HG03558 (cell line): Measurements from ENCODE around the gene ZSCAN4.

Source experiments
- ATAC-seq: cut with Tn5 transposase; IDR thresholded peaks from one replicate; pipeline ENCODE4 v1.9.1; 2021; ENCODE audit warnings: moderate number of reproducible peaks; ENCODE audit not compliant: unreplicated experiment; ENCODE audit errors: extremely low read depth

The ZSCAN4 gene

DNA sequence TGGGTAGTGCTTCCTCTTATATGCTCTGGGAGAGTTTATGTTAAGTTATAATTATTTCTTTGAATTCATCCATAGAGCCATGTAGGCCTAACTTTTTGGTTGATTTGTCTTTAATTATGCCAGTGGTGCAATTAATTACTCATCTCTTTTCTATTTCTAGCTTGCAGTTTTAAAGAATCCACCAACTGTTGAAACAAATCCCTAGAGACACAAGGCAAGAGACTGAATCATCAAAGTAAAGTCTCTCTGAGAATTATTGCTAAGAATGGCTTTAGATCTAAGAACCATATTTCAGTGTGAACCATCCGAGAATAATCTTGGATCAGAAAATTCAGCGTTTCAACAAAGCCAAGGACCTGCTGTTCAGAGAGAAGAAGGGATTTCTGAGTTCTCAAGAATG, 7.1 kb downstream of the ZSCAN4 start:
- ATAC-seq = no peak

DNA sequence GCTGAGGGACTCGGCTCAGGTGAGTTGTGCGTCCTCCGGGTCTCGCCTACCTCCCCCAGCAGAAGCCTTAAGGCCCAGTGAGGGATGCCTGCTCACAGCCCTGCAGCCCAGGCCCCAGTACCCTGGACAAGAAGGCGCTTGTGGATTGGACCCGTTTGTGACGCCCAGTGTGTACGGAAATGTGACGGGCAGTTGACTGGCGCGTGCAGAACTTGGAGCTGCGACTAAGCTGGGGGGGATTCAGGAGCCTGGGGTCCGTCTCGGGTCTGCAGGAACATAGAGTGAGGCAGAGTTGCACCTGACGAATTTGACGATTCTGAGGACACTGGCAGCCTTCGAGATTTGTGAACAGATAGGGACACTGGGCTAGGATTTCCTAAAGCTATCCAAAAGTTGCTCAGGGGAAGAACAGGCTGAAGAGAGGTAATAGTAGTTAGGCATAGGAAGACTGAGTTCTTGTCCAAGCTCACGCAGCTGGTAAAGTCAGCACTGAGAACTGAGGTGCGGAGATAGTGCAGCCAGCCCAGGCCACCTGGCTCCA, 13.6 kb downstream of the ZSCAN4 start:
- no peak for ATAC-seq

DNA sequence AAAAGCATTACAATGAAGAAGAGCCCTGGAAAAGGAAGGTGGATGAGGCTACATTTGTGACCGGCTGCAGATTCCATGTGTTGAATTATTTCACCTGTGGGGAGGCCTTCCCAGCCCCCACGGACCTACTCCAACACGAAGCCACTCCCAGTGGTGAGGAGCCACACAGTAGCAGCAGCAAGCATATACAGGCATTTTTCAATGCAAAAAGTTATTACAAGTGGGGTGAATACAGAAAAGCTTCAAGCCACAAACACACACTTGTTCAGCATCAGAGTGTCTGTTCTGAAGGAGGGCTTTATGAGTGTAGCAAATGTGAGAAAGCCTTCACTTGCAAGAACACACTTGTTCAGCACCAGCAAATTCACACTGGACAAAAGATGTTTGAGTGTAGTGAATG, 18.0 kb downstream of the ZSCAN4 start:
- no peak for ATAC-seq

DNA sequence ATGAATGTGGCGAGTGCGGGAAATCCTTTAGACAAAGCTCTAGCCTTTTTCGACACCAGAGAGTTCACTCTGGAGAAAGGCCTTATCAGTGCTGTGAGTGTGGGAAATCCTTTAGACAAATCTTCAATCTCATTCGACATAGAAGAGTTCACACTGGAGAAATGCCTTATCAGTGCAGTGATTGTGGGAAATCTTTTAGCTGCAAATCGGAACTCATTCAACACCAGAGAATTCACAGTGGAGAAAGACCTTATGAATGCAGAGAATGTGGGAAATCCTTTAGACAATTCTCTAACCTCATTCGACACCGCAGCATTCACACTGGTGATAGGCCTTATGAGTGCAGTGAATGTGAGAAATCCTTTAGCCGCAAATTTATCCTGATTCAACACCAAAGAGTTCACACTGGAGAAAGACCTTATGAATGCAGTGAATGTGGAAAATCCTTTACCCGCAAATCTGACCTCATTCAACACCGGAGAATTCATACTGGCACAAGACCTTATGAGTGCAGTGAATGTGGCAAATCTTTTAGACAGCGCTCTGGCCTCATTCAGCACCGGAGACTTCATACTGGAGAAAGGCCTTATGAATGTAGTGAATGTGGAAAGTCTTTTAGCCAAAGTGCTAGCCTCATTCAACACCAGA, 18.8 kb downstream of the ZSCAN4 start:
- ATAC-seq = no peak

DNA sequence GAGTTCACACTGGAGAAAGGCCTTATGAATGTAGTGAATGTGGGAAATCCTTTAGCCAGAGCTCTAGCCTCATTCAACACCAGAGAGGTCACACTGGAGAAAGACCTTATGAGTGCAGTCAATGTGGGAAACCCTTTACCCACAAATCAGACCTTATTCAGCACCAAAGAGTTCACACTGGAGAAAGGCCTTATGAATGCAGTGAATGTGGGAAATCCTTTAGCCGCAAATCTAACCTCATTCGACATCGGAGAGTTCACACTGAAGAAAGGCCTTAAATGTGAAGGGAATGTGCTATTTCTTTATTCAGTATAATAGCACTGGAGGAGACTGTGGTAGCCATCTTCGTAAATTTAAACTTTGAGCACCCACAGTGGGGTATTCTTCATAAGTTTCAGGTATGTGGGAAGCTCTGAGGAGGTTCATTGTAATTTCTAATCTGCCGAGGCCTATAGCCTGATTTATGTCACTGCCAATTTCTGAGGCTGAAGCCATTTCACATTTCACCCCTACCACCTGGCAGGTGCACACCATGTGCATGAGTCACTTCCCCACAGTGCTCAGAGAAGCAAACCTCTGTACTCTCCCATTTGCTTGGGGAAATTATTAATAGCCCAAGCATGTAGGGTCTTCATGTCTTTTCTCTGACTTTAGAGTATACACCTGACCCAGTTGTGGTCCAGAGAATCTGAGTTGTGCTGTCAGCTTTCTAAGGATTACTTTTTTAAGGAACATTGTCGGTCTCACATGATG, 19.5 kb downstream of the ZSCAN4 start:
- ATAC-seq = no peak

DNA sequence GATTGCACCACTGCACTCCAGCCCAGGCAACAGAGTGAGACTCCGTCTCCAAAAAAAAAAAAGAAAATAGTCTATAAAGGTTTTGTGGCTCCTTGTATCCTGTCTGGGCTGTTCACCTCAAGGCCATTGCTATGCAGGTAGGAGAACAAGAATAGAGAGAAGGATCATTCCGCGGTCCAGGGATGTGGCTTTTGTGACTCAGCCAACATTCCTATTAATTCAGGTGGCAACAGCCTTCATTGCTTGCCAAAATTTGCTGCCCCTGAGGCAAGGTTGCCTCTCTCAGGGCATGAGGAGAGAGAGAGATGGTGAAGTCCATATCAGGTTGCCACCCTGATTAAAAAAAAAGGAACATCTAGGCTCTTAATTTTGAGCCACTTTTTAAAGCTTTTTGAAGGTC, 21.0 kb downstream of the ZSCAN4 start:
- ATAC-seq = no peak

DNA sequence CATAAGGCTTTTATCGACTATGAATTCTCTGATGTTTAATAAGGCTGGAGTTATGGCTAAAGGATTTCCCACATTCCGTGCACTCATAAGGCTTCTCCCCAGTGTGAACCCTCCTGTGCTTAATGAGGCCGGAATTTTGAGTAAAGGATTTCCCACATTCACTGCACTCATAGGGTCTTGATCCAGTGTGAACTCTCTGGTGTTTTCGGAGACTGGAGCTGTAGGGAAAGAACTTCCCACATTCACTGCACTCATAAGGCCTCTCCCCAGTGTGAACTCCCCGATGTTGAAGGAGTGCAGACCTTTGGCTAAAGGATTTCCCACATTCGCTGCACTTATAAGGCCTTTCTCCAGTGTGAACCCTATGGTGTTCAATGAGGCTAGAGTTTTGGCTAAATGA, 32.9 kb downstream of the ZSCAN4 start:
- no peak for ATAC-seq

DNA sequence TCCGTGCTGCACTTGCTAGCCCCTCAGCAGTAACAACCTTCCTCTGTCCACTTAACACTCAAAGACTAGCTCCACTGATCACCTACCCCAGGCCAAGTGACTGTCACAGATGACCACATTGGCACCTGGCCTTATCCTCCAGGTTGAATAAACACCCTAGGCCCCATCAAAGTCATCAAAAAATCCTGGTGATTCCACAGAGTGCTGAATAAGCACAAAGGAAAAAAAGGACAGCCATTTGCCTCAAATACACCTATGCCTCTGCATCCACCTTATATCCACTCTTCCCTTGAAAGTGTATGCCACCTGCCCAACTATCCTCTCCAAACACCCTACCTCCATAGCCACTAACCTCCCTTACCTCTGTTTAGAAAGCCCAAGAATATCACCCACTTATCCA, 37.6 kb downstream of the ZSCAN4 start:
- ATAC-seq = no peak

DNA sequence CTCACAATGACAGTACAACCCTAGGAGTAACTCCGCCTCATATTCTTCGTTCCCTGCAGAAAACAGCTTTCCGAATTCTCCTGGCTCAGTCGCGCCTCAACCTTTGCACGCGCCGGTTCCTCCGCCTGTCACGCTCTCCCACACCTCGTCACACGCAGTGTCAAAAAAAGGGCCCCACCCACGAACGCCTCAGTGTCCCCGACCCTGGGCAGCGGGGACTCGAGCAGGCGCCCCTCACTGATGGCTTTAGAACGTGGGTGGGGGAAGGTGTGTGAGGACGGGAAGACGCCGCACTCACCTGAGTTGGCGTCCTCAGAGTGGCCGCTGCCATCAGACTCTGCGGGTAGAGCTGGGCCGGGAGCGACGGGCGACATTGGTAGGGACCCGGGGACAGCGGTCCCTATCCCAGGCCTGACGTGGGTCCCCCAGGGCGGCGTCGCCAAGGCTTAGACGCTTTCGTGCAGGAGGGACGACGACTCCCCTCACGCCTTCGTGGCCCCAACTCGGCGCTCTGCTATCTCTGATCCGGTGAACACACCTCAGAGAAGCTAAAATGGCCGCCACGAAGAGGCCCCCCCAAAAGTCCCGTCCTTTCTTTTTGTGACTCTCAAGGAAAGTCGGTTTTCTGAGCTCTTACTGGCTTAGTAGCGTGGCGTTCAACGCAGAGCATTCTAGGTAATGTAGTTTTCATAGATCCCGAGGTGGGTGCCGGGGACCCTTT, 40.1 kb downstream of the ZSCAN4 start, which contains the start of gene ZNF154:
ZNF154 (minus strand) TSS at position 564 of the 721 bp plus-strand sequence; CDS start at position 331, 233 bp downstream.
- no peak for ATAC-seq

DNA sequence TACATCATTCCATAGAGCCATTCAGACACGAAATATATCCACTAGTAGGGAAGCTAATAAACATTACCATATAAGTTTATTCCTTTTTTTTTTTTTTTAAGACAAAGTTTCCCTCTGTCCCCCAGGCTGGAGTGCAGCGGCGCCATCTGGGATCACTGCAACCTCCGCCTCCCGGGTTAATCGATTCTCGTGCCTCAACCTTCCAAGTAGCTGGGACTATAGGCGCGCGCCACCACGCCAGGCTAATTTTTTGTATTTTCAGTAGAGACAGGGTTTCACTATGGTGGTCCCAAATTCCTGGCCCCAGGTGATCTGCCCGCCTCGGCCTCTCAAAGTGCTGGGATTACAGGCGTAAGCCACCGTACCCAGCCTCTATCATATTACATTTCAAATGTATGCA, 40.9 kb downstream of the ZSCAN4 start:
- ATAC-seq = no peak

DNA sequence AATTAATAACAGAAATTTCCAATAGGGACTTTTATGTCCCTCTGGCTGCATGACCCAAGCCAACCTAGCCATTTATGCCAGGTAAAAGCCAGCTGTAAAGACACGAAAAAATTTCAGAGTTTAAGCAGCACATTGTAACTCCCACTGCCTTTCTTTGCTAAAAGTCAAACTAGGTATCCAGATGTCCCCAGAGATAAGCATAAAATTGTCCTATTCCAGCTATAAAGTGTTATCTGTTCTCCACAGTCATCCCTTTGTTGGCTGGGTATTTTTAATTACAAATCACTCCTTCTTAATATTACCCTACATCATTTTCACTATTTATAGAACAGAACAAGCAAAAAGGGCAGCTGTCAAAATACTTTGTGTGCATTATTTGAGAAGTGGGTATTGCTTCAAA, 43.5 kb downstream of the ZSCAN4 start:
- no peak for ATAC-seq

DNA sequence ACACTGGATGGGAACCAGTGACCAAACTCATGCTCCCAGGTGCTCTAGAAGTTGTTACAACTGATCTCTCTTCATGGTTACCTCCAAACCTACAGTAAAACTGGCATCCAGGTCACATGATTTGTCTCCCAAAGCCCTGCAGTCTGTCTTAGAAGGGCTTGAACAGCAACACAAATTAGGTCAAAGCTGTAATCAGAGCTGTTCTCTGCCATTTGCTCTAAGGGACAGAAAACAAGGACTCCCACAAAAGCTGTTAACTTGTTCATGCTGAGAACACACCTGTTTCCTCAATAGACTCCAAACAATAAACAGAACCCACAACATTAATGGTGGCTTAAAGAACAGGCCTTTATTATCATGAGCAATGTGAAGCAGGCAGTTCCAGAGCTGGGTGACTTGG, 50.7 kb downstream of the ZSCAN4 start:
- ATAC-seq = no peak

DNA sequence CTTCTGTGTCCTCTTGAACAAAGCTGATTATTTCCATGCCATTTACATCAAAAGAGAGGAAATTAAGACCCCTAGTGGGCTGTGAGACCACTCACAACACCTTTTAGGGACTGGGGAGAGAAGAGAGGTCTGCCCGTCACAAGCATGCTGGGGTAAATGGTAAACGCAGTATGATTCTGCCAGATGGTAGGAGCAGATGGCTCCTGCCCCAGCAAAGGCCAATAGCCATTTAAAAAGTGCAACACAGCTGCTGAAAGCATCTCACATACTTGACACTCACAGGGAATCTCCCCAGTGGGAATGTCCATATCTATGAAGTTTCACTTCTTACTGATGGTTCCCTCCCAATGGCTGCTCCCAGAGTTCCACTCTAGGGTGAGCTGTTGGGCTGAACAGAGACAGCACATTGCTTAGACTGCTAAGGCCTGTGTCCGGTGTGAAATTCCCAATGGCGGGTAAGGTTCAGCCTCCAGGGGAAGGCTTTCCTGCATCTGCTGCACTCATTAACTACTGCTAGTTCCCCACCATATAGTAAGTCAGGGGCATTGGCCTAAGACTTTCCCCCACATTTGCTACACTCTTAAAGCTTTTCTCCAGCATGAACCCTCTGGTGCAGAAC, 51.3 kb downstream of the ZSCAN4 start:
- ATAC-seq = no peak

DNA sequence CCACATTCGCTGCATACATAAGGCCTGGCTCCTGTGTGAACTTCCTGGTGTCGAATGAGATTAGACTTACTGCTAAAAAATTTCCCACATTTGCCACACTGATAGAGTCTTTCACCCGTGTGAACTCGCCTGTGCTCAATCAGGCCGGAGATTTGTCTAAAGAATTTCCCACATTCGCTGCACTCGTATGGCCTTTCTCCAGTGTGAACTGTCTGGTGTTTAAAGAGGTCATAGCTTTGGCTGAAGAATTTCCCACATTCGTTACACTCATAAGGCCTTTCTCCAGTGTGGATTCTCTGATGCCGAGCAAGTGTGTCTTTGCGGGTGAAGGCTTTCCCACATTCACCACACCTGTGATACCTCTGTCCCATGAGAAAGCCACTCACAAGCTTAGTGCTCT, 52.1 kb downstream of the ZSCAN4 start:
- ATAC-seq = no peak
